ENCODE data around the gene SH3BGR.
A peak's percentile ranks its signal among the peaks of the same experiment; 100 is the strongest.
"Not testable (repeated sequence)": the region's sequence is repeated elsewhere in the genome, so short reads cannot be mapped to it uniquely, and the experiment has no call there.

The SH3BGR gene

DNA sequence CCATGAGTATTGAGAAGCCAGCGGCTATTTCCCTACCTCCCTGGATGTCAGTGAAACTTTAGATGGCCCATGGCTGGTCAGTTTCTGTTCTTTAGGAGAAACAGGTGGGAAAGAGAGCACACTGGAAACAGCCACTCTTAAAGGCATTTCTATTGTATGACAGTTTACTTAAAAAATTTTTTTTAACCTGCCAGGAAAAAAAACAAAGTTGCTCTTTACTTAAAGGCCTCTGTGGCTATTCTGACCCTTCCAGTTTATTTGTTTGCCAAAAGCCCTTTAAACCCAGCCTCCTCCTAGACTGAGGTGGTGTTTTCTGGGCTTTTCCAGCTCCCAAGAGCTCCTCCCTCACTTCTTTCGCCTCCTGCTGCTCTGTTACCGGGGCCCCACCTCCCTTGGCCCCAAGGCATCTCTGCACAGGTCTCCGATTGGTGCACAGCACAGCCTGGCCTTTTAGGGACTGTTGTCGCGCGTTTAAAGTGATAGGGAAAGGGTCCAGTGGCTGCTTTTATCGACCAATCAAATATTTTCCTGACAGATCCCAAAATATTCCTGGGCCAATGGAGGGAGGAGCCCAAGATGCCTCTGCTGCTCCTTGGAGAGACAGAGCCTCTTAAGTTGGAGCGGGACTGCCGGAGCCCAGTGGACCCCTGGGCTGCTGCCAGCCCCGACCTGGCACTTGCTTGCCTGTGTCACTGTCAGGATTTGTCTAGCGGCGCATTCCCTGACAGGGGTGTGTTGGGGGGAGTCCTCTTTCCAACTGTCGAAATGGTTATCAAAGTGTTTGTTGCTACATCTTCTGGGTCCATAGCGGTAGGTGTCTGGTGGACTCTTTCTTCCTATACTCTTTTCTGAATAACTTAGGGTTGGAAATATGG is at the start of gene SH3BGR:
Gene SH3BGR (plus strand): TSS at position 639 of the 875 bp plus-strand sequence. CDS start 127 bp downstream, at position 766.
- peak in 44 of 58 donors; percentile 3 to 85 (median 48) for DNase-seq

DNA sequence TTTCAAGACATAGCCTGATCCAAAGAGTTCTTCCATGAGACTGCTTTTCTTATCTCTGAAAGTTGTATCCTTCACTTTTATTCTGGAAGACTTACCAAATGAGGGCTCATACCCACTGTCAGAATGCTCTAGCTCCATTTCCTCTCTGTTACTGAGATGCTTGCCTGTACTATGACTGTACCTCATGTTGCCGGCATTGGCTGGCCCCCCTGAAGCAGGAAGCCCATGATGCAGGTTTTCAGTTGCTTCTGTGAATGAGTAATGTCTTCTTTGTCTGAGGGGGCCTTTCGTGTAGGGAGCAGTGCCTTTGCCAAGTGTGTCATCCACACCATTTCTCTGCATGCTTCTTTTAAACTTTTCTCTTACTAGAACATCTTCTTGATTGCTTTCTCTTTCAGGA is 45.7 kb upstream of the SH3BGR start:
- no peak for DNase-seq

GRCh38 chr21:39419204-39419603 is 32.6 kb upstream of the SH3BGR start:
- not testable (repeated sequence) for DNase-seq

GRCh38 chr21:39422527-39423241 is 29.1 kb upstream of the SH3BGR start:
- DNase-seq: no peak

DNA sequence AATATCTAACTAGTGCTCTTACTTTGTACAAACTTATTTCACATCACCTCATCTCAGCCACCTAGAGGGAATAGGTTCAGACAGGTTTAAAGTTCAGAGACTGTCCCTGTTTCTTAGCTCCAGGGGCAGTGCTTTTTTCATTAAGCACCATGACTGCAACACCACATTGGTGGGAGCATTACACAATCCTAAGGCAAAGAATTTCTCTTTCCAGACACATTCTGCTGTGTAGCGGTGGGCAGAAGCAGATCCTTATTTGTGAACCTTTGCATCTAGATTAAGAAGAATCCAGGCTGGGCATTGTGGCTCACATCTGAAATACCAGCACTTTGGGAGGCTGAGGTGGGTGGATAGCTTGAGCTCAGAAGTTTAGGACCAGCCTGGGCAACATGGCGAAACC is 22.3 kb upstream of the SH3BGR start:
- no peak for DNase-seq

GRCh38 chr21:39430016-39430415 is 21.8 kb upstream of the SH3BGR start:
- no peak for DNase-seq

DNA sequence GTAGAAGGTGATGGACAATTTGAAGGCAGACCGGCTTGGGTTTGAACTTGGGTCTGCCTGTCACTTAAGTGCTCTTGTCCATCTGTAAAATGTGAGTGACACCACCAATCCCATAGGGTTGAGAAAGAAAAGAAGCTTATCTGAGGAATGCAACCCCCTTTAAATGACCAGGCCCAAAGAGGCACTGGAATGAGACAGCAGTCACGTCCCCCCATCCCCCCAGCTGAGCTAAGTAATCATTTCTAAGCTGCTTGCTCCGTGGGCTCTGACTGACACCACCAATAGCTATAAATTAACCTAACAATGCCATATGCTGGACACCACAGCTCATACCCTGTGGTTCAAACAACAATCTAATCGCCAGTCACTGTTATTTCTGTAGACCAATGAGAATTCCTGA is 21.3 kb upstream of the SH3BGR start:
- DNase-seq: no peak

DNA sequence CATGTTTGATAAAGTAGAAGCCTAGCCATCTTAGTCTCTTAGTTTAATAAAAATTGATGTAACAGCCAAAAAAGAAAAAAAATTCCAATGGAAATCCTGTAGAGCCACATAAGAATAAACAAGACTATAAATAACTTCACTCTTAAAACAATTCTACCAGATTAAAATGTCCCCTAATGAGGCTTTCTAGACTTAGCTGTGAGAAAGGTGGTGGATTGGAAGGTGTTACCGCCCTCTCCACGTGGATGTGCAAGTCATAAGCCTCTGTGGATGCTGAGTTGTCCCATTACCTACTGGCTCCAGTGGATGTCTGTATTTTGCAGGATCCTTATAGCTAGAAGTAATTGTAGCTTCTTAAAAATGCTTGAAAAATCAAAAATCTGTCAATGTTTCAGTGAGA is 20.8 kb upstream of the SH3BGR start:
- no peak for DNase-seq

DNA sequence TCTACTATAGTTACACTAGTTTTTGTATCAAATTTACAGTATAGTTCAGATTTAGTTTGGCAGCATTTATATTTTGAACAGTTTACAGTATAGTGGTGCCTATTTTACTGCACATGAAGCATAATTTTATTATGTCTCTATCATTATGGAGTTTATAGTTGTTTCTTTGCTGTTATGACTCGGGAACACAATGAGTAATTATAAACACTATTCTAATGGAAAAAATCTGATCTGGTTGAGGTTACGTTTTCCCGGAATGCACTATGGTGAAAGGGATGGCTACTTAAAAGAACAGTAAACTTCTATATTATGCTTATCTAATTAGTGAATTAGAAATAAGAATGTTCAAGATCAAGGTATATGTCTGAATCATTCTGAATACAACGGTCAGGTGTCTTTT is 16.8 kb upstream of the SH3BGR start:
- no peak for DNase-seq

- DNase-seq: no peak
Measured at GRCh38 chr21:39439232-39439631, 12.5 kb upstream of the SH3BGR start.

DNA sequence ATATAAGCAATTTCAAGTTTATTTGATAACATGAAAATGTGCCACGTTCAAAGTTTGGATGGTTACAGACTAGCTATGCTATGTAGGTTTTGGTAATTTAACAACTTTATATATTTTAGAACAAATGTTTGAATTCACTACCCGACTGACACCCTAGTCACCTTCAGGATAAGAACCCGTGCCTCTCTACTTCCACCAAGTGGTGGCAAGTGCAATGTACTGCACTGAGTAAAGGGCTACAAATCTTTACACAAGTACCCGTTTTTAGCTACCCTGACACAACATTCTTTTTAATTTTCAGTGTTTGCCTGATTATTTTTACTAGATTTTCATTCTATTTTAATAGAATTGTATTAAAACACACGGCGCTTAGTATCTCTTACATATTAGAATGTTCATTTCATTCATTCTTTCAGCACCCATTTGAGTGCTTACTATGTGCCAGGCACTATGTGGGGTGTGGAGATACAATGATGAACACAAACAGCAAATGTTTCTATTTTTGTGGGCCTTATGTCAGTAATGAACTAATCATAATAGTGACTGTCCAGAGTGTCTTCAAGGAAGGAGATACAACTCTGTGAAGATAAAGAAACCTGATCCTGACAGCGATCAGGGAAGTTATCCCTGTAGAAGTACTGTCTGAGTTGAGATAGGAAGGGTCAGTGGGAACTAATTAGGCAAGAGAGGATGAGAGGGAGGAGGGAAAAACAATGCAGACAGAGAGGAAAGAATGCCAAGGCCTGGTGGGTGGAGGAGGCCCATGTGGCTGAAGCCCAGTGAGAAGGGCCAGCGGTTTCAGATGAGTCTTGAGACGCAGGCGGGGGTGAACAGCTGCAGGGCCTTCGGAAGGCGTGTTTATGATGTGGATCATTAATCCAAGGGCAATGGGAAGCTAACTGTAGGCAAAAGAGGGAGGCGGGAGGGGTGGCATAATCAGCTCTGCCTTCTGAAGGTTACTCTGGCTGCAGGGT is 10.0 kb upstream of the SH3BGR start:
- peak in 8 of 58 donors; percentile 4 to 55 (median 7) for DNase-seq

- peak in 20 of 58 donors; percentile 3 to 53 (median 23) for DNase-seq
Measured at GRCh38 chr21:39444421-39445180, 7.2 kb upstream of the SH3BGR start.

- peak; percentile 10 to 91 (median 81) for DNase-seq
Measured at GRCh38 chr21:39445321-39446269, 6.2 kb upstream of the SH3BGR start, which contains the start of gene LCA5L. TSS of gene LCA5L (minus strand) at chr21:39445778. CDS start at chr21:39428493, 17,285 bp downstream.

DNA sequence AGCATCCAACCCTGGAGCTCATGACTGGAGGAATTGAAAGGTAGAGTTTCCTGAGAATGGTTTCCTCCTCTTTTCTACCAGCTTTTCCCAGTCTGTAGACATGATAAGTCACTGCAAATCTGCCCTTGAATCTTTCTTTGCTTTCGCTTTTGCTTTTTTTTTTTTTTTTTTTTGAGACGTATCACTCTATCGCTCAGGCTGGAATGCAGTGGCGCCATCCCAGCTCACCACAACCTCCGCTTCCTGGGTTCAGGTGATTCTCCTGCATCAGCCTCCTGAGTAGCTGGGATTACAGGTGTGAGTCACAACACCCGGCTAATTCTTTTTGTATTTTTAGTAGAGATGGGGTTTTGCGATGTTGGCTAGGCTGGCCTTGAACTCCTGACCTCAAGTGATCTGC is 4.5 kb upstream of the SH3BGR start:
- DNase-seq: no peak

- DNase-seq: peak in 14 of 58 donors; percentile 10 to 78 (median 38)
Measured at GRCh38 chr21:39452207-39452969, 618 bp downstream of the SH3BGR start.

- DNase-seq: peak in 27 of 58 donors; percentile 3 to 67 (median 18)
Measured at GRCh38 chr21:39452970-39453342, 1.2 kb downstream of the SH3BGR start.

DNA sequence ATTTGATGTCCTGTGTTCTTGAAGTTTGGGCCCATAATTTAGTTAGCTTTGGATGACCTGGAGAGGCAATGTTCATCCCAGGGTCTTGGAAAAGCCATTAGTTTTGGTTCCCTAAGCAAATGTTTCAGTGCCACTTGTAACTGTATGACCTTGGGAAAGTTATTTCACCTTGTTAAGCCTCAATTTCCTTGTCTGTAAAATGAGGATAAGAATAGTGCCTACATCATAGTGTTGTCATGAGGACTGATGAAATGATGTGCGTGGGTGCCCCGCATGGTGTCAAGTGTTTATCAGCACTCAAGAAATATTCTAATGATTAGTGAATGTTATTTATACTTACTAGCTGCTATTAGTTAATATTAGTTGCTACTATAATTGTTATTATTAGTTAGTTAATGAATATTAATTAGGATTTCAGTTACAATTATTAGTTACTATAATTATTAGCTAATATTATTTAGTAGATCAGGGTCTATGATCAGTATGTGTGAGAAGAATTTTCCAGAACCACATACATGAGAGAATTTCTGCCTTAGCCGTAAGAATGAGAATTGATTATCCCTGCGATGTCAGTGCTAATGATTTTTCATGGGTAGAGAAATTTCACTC is 1.9 kb downstream of the SH3BGR start:
- DNase-seq: no peak

All from anterior cingulate cortex (tissue), 58 donors.